Mesothelial cell of epicardium (in vitro differentiated cells): ENCODE data around the gene LIG4. TPM values are rescaled to one million over a fixed set of nuclear protein-coding genes. Genes with fewer than 3 reads are reported as not detected.
"Not testable (repeated sequence)": the region's sequence is repeated elsewhere in the genome, so short reads cannot be mapped to it uniquely, and the experiment has no call there.

Experiments used
- DNase-seq, 2 experiments: peaks; one replicate each; pipeline ENCODE4 v3.0.0; 2021; ENCODE audit warnings: low spot score in 2 of 2; ENCODE audit not compliant: unreplicated experiment in 2 of 2
- H3K27ac Mint-ChIP-seq: 2 replicates; pipeline ENCODE4 v1.8.0; 2021; ENCODE audit warnings: mixed read lengths
- H3K27me3 Mint-ChIP-seq: 2 replicates; pipeline ENCODE4 v1.8.0; 2021; ENCODE audit warnings: low read depth, mixed read lengths
- H3K36me3 Mint-ChIP-seq: 2 replicates; pipeline ENCODE4 v1.8.0; 2021; ENCODE audit warnings: mixed read lengths
- H3K4me1 Mint-ChIP-seq: 2 replicates; pipeline ENCODE4 v1.8.0; 2021; ENCODE audit warnings: mixed read lengths
- H3K4me3 Mint-ChIP-seq: 2 replicates; pipeline ENCODE4 v1.8.0; 2021; ENCODE audit warnings: mild to moderate bottlenecking, moderate library complexity, mixed read lengths
- H3K9me3 Mint-ChIP-seq: 2 replicates; pipeline ENCODE4 v1.8.0; 2021; ENCODE audit warnings: mixed read lengths
- total RNA-seq: library from RNA; stranded (reverse); gene quantifications from 3 replicates; pipeline ENCODE4 v1.2.1, GENCODE V29; 2021
- TF ChIP-seq, protein P1 (sequence below): fragments of 200-600 bp; sonication (generic); IDR thresholded peaks from one replicate; pipeline ENCODE4 v1.5.0; 2021; ENCODE audit warnings: antibody characterized with exemption; ENCODE audit not compliant: unreplicated experiment

Gene LIG4
- total RNA-seq, 1 donor from 2014 or later: 7.2 TPM

GRCh38 chr13:108218044-108218974 lies 3.0 kb upstream of the LIG4 start, which contains the start of gene ABHD13:
Gene ABHD13 (plus strand): TSS chr13:108218392. CDS start chr13:108229219, 10,827 bp downstream.
- no peaks in the 10 kb centered on the region for H3K36me3 Mint-ChIP-seq
- DNase-seq: peak; percentile 74 to 89
- peak within 1 kb of the TSS; percentile 93 for H3K27ac Mint-ChIP-seq
- no peaks in the 10 kb centered on the region for H3K27me3 Mint-ChIP-seq
- peak within 1 kb of the TSS; percentile 94 for H3K4me3 Mint-ChIP-seq
- no peaks in the 10 kb centered on the region for H3K9me3 Mint-ChIP-seq
- peaks cover 31% of the 10 kb centered on the region for H3K4me1 Mint-ChIP-seq
- TF ChIP-seq, protein P1, sequence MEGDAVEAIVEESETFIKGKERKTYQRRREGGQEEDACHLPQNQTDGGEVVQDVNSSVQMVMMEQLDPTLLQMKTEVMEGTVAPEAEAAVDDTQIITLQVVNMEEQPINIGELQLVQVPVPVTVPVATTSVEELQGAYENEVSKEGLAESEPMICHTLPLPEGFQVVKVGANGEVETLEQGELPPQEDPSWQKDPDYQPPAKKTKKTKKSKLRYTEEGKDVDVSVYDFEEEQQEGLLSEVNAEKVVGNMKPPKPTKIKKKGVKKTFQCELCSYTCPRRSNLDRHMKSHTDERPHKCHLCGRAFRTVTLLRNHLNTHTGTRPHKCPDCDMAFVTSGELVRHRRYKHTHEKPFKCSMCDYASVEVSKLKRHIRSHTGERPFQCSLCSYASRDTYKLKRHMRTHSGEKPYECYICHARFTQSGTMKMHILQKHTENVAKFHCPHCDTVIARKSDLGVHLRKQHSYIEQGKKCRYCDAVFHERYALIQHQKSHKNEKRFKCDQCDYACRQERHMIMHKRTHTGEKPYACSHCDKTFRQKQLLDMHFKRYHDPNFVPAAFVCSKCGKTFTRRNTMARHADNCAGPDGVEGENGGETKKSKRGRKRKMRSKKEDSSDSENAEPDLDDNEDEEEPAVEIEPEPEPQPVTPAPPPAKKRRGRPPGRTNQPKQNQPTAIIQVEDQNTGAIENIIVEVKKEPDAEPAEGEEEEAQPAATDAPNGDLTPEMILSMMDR: no peak

DNA sequence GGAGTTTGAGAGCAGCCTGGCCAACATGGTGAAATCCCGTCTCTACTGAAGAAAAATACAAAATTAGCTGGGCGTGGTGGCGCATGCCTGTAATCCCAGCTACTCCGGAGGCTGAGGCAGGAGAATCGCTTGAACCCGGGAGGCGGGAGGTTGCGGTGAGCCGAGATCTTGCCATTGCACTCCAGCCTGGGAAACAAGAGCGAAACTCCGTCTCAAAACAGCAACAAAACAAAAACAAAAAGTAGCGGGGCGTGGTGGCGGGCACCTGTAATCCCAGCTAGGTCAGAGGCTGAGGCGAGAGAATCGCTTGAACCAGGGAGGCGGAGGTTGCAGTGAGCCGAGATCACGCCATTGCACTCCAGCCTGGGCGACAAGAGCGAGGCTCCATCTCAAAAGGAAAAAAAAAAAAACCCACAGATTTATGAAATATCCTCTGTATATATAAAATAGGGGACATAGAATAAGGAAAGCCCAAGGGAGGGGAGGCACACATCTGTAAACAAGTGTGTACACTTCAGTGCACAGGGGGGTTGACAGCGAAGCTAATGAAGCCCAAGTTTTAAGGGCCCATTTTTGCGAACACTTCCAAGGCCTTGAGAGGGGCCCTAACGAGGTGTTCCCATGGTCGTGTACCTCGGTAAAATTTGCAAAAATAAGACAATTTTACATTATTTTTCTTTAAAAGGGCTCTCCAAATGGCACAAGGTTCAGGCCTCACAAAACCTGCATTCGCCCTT lies 2.1 kb upstream of the LIG4 start:
- Mint-ChIP-seq H3K27ac (peak overlapping the region; percentile 93), H3K4me3 (peak overlapping the region; percentile 94), H3K4me1 (peaks cover 31% of the 10 kb centered on the region)
- not testable (repeated sequence) for H3K27me3 Mint-ChIP-seq, H3K9me3 Mint-ChIP-seq, DNase-seq, H3K36me3 Mint-ChIP-seq

DNA sequence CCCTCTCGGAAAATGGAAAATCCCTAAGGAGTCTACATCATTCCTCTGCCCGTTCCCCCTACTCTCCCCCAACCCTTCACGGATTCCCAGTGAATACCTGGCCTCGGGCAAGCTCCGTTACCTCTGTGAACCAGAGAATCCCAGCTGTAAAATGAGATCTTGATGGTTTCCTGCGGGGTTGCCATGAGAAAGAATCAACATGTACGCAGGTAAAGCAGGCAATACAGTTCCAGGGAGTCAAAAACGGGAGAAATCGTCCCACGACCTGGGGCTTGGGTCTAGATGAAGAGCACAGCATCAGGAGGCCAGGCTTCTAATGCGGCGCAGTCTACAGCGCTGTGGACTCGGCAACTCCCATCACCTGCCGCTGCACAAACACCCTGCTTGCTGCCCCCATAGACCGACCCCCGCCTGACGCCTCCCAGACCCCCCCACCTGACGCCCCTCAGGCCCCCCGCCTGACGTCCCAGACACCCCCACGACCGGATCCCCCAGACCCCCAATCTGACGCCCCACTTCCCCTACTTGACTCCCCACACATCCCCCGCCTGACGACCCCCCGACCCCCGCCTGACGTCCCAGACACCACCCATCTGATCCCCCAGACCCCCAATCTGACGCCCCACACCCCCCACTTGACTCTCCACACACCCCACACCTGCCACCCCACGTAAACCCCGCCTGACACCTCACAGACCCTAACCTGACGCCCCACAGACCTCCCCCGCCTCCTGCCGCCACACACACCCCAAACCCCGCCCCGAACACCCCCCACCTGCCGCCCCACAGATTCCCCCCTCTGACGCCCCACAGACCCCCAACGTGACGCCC lies 680 bp downstream of the LIG4 start:
- Mint-ChIP-seq H3K9me3 (no peaks in the 10 kb centered on the region), H3K27me3 (no peaks in the 10 kb centered on the region), H3K36me3 (peaks cover 12% of the 10 kb centered on the region), H3K4me1 (peaks cover 22% of the 10 kb centered on the region), H3K27ac (peak overlapping the region; percentile 58), H3K4me3 (peak overlapping the region; percentile 72)
- TF ChIP-seq, protein P1: no peak
- peak in 1 of 2 experiments; percentile 45 for DNase-seq

DNA sequence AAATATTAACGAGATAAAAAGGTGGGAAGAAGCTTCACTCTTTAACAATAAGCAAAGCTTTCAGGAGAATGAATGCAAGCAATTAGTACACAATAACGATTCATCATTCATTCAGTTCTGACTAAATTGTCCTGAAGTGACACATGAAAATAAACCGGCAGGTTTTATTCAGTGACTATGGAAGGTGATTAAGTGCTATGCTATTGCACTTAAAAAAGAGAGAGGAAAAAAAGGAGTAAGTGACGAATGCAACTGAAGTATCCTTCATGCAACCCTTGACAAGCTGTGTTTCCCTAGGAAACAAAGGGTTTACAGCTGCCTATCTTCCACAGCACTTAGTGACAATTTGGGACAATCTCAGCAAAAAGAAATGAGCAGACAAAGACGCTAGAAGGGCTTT lies 1.4 kb downstream of the LIG4 start:
- H3K4me1 Mint-ChIP-seq: peaks cover 15% of the 10 kb centered on the region
- peaks cover 17% of the 10 kb centered on the region for H3K36me3 Mint-ChIP-seq
- H3K4me3 Mint-ChIP-seq: peak overlapping the region; percentile 72
- peak overlapping the region; percentile 58 for H3K27ac Mint-ChIP-seq
- no peaks in the 10 kb centered on the region for H3K27me3 Mint-ChIP-seq
- TF ChIP-seq, protein P1: no peak
- no peak for DNase-seq
- no peaks in the 10 kb centered on the region for H3K9me3 Mint-ChIP-seq

GRCh38 chr13:108212886-108213285 lies 2.5 kb downstream of the LIG4 start:
- Mint-ChIP-seq H3K36me3 (peaks cover 17% of the 10 kb centered on the region), H3K9me3 (no peaks in the 10 kb centered on the region), H3K27me3 (no peaks in the 10 kb centered on the region), H3K4me3 (no peak overlapping the region), H3K4me1 (peaks cover 13% of the 10 kb centered on the region), H3K27ac (no peak overlapping the region)
- TF ChIP-seq, protein P1: no peak
- DNase-seq: no peak
